ENCODE measurements around the gene GALNT5. TPM values are rescaled to one million over a fixed set of nuclear protein-coding genes. Genes with fewer than 3 reads are reported as not detected.

GALNT5 gene
- total and polyA plus RNA-seq, 2 donors (not counting 3 experiments of a cell fraction or from before 2014, with no cell fraction given) = not detected

DNA sequence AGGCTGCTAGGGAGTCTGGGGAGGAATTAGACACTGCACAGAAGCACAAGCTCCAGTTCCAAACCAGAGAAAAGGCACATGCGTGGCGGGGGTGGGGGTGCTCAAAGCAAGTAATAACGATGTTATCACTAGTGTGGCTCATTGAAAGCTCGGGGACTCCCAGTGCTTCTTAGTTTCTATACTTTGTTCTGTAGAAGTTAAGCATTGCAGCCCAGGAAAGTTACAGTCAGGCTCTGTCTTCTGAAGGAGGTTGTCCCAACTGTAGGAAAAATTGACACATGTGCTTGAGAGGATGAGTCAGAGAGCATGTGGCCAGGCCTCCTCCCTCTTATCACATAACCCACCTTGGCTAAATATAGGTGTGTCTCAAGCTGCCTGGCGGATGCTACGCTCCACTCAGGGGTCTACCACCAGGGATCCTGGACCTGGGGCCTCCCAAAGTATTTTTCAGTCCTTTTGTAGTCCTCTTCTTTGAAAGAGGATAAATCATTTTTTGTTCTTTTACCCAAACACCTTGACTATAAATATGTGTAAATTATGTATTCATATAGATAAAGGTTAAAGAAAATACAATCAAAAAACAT is 3.8 kb downstream of the GALNT5 start:
- POLR2A ChIA-PET = no interaction called here
- H3K4me1 ChIP-seq (ENCODE audit: control insufficient read depth, extremely low read depth, insufficient read depth, low read length) = no peaks in the 10 kb centered on the region
- FAIRE-seq (no peak), DNase-seq (ENCODE audit: low read depth, low spot score) (no peak)
- no peaks in the 10 kb centered on the region for H3K9me1 ChIP-seq (replicated peaks; ENCODE audit: control insufficient read depth, extremely low read depth, insufficient read depth, low read length)
- intact Hi-C loops (cut with micrococcal nuclease) (no loop called here), dilution Hi-C loops (cut with MboI; ENCODE audit: extremely low pct_ligation_motif_present, low sequenced_read_pairs) (no loop called here)
- no peak overlapping the region for H3K4me2 ChIP-seq (ENCODE audit: insufficient read depth, low read length)
- no peak overlapping the region for H3K9ac ChIP-seq (replicated peaks; ENCODE audit: extremely low read depth, insufficient read depth, low read length)
- H3K27me3 ChIP-seq (ENCODE audit: control insufficient read depth in 2 of 2, insufficient read depth in 2 of 2, low read length in 2 of 2) = no peaks in the 10 kb centered on the region
- no peak overlapping the region for H2AFZ ChIP-seq (ENCODE audit: low read depth, low read length)
- H3K79me2 ChIP-seq (ENCODE audit: control insufficient read depth, insufficient read depth, low read length) = no peaks in the 10 kb centered on the region
- no TSS peak for BruUV-seq (replicated peaks)
- no peak for TF ChIP-seq JUN (IDR thresholded peaks at IDR 0.05; ENCODE audit: borderline replicate concordance, insufficient read depth, insufficient read length, low read depth)
- TF ChIP-seq, protein P1, sequence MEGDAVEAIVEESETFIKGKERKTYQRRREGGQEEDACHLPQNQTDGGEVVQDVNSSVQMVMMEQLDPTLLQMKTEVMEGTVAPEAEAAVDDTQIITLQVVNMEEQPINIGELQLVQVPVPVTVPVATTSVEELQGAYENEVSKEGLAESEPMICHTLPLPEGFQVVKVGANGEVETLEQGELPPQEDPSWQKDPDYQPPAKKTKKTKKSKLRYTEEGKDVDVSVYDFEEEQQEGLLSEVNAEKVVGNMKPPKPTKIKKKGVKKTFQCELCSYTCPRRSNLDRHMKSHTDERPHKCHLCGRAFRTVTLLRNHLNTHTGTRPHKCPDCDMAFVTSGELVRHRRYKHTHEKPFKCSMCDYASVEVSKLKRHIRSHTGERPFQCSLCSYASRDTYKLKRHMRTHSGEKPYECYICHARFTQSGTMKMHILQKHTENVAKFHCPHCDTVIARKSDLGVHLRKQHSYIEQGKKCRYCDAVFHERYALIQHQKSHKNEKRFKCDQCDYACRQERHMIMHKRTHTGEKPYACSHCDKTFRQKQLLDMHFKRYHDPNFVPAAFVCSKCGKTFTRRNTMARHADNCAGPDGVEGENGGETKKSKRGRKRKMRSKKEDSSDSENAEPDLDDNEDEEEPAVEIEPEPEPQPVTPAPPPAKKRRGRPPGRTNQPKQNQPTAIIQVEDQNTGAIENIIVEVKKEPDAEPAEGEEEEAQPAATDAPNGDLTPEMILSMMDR (IDR thresholded peaks at IDR 0.05; ENCODE audit: extremely low read depth in 1 of 2, insufficient read depth in 1 of 2, low read depth in 1 of 2, low read length in 2 of 2) = no peak
- no peak for TF ChIP-seq FOS (IDR thresholded peaks at IDR 0.05; ENCODE audit: borderline replicate concordance, insufficient read depth, low read length)
- no peaks in the 10 kb centered on the region for H4K20me1 ChIP-seq (replicated peaks; ENCODE audit: control insufficient read depth, extremely low read depth, insufficient read depth, low read length)
- H3K9me3 ChIP-seq (replicated peaks; ENCODE audit: control insufficient read depth, insufficient read depth, low read length) = no peaks in the 10 kb centered on the region
- H3K27ac ChIP-seq (ENCODE audit: insufficient read depth, low read depth, low read length) = no peak overlapping the region
- H3K36me3 ChIP-seq (ENCODE audit: control insufficient read depth in 2 of 2, extremely low read depth in 1 of 2, insufficient read depth in 2 of 2, low read length in 2 of 2) = no peaks in the 10 kb centered on the region
- H3K4me3 ChIP-seq (replicated peaks in 1 of 3; ENCODE audit: insufficient read depth in 1 of 3, low read depth in 1 of 3, low read length in 3 of 3) = no peak overlapping the region
- CTCF ChIA-PET = interaction anchor here (1.0 to 1.2 kb wide), 2 partner anchors 43 to 75 kb away, joined by 3 read pairs; no protein-coding TSS in a partner anchor

DNA sequence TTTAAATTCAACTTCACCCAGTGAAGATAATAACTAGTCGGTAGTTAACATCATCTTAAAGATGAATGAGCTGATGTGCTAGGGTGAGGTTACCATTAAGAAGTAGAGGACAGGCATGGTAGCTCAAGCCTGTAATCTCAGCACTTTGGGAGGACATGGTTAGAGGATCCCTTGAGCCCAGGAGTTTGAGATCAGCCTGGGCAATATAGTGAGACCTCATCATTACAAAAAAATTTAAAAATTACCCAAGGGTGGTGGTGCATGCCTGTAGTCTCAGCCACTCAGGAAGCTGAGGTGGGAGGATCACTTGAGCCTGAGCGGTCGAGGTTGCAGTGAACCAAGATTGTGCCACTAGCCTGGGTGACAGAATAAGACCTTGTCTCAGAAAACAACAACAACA is 4.7 kb downstream of the GALNT5 start:
- ChIA-PET CTCF (interaction anchor here (0.7 kb wide), 1 partner anchor 405 kb away, joined by 3 read pairs; no protein-coding TSS in a partner anchor), POLR2A (no interaction called here)
- no peak for DNase-seq (ENCODE audit: low read depth, low spot score)
- Histone ChIP-seq H3K9ac (replicated peaks; ENCODE audit: extremely low read depth, insufficient read depth, low read length) (no peak overlapping the region), H4K20me1 (replicated peaks; ENCODE audit: control insufficient read depth, extremely low read depth, insufficient read depth, low read length) (no peaks in the 10 kb centered on the region), H3K27me3 (ENCODE audit: control insufficient read depth in 2 of 2, insufficient read depth in 2 of 2, low read length in 2 of 2) (no peaks in the 10 kb centered on the region), H2AFZ (ENCODE audit: low read depth, low read length) (no peak overlapping the region), H3K9me1 (replicated peaks; ENCODE audit: control insufficient read depth, extremely low read depth, insufficient read depth, low read length) (no peaks in the 10 kb centered on the region), H3K4me3 (replicated peaks in 1 of 3; ENCODE audit: insufficient read depth in 1 of 3, low read depth in 1 of 3, low read length in 3 of 3) (no peak overlapping the region), H3K79me2 (ENCODE audit: control insufficient read depth, insufficient read depth, low read length) (no peaks in the 10 kb centered on the region), H3K27ac (ENCODE audit: insufficient read depth, low read depth, low read length) (no peak overlapping the region), H3K4me2 (ENCODE audit: insufficient read depth, low read length) (no peak overlapping the region), H3K36me3 (ENCODE audit: control insufficient read depth in 2 of 2, extremely low read depth in 1 of 2, insufficient read depth in 2 of 2, low read length in 2 of 2) (no peaks in the 10 kb centered on the region), H3K9me3 (replicated peaks; ENCODE audit: control insufficient read depth, insufficient read depth, low read length) (no peaks in the 10 kb centered on the region), H3K4me1 (ENCODE audit: control insufficient read depth, extremely low read depth, insufficient read depth, low read length) (no peaks in the 10 kb centered on the region)
- dilution Hi-C loops (cut with MboI; ENCODE audit: extremely low pct_ligation_motif_present, low sequenced_read_pairs) (no loop called here), intact Hi-C loops (cut with micrococcal nuclease) (no loop called here)
- no TSS peak for BruUV-seq (replicated peaks)
- no peak for TF ChIP-seq POLR2AphosphoS5 (IDR thresholded peaks at IDR 0.05; ENCODE audit: insufficient read depth, low read depth, low read length)
- TF ChIP-seq, protein P2, sequence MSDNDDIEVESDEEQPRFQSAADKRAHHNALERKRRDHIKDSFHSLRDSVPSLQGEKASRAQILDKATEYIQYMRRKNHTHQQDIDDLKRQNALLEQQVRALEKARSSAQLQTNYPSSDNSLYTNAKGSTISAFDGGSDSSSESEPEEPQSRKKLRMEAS (IDR thresholded peaks at IDR 0.05; ENCODE audit: insufficient read depth, insufficient read length) = no peak
- no peak for TF ChIP-seq FOS (IDR thresholded peaks at IDR 0.05; ENCODE audit: borderline replicate concordance, insufficient read depth, low read length)
- no peak for TF ChIP-seq POLR2A (IDR thresholded peaks at IDR 0.05; ENCODE audit: low read depth, low read length)
- no peak for TF ChIP-seq JUN (IDR thresholded peaks at IDR 0.05; ENCODE audit: borderline replicate concordance, insufficient read depth, insufficient read length, low read depth)
- TF ChIP-seq, protein P1 (IDR thresholded peaks at IDR 0.05; ENCODE audit: extremely low read depth in 1 of 2, insufficient read depth in 1 of 2, low read depth in 1 of 2, low read length in 2 of 2) = no peak
- no peak for TF ChIP-seq GATA2 (IDR thresholded peaks at IDR 0.05; ENCODE audit: insufficient read depth, insufficient read length, low read depth, low read length)
- no peak for TF ChIP-seq EZH2 (IDR thresholded peaks at IDR 0.05; ENCODE audit: borderline replicate concordance, low read depth, low read length, severe bottlenecking)
- TF ChIP-seq MYC (IDR thresholded peaks at IDR 0.05; ENCODE audit: low read depth, low read length) = no peak
- no peak for FAIRE-seq
